ENCODE results near the gene PER1.

- TF ChIP-seq CTCF (IDR thresholded peaks at IDR 0.05 in 4 of 5, conservative IDR thresholded peaks at IDR 0.05 in 1 of 5) (no peak), POLR2A (IDR thresholded peaks at IDR 0.05) (no peak)
These were observed 28.4 kb downstream of the PER1 start, which contains the start of gene HES7 for GRCh38 chr17:8123695-8124349.

Data from gastrocnemius medialis (tissue), 4 donors.